GM19240 (cell line): ENCODE measurements around the gene HLCS.

Source experiments
- DNase-seq: peaks from one replicate; pipeline ENCODE4 v3.0.0; 2011; ENCODE audit warnings: low spot score; ENCODE audit not compliant: insufficient read length

The HLCS gene

GRCh38 chr21:36985751-36986594, 19.5 kb upstream of the HLCS start:
- DNase-seq, result no peak

- DNase-seq, result no peak
Observed at GRCh38 chr21:36981977-36982700, 15.7 kb upstream of the HLCS start.

GRCh38 chr21:36981049-36981391, 14.6 kb upstream of the HLCS start:
- DNase-seq, result no peak

- no peak for DNase-seq
Observed at GRCh38 chr21:36980280-36981048, 14.0 kb upstream of the HLCS start.

GRCh38 chr21:36976882-36977651, 10.6 kb upstream of the HLCS start:
- no peak for DNase-seq

- DNase-seq, result no peak
Observed at GRCh38 chr21:36976228-36976861, 9.9 kb upstream of the HLCS start.

GRCh38 chr21:36974851-36975192, 8.4 kb upstream of the HLCS start:
- DNase-seq, result no peak

GRCh38 chr21:36973986-36974850, 7.7 kb upstream of the HLCS start:
- no peak for DNase-seq

- no peak for DNase-seq
Observed at GRCh38 chr21:36968976-36969375, 2.5 kb upstream of the HLCS start.

- no peak for DNase-seq
Observed at GRCh38 chr21:36968414-36968813, 1.9 kb upstream of the HLCS start.

- DNase-seq, result no peak
Observed at GRCh38 chr21:36966821-36967768, 626 bp upstream of the HLCS start.

GRCh38 chr21:36965720-36966065, 776 bp downstream of the HLCS start:
- DNase-seq, result no peak

- DNase-seq, result no peak
Observed at GRCh38 chr21:36964827-36965719, 1.4 kb downstream of the HLCS start.

- DNase-seq, result no peak
Observed at GRCh38 chr21:36964398-36964797, 2.1 kb downstream of the HLCS start.

GRCh38 chr21:36962098-36962780, 4.2 kb downstream of the HLCS start:
- no peak for DNase-seq

GRCh38 chr21:36960676-36961284, 5.7 kb downstream of the HLCS start:
- no peak for DNase-seq
